ENCODE data around the gene WDR11. TPM values are rescaled to one million over a fixed set of nuclear protein-coding genes. Genes with fewer than 3 reads are reported as not detected.

WDR11 gene
- total and polyA plus RNA-seq, 2 experiments from 2014 or later, result 31.2 to 40.3 TPM

- Histone ChIP-seq H3K27me3 (no peaks in the 10 kb centered on the region), H3K9me3 (ENCODE audit: low read depth) (no peaks in the 10 kb centered on the region), H3K4me3 (no peak overlapping the region), H3K36me3 (no peaks in the 10 kb centered on the region), H3K4me1 (ENCODE audit: low read depth) (peaks cover 9% of the 10 kb centered on the region), H3K27ac (no peak overlapping the region)
- peak; percentile 17 to 52 for DNase-seq (ENCODE audit: low read depth in 1 of 2, low spot score in 1 of 2)
- peak; percentile 38 for TF ChIP-seq CTCF (IDR thresholded peaks at IDR 0.05; ENCODE audit: low read depth, low read length)
These were observed 26.3 kb upstream of the WDR11 start for GRCh38 chr10:120824881-120825309.

- no peaks in the 10 kb centered on the region for H3K27me3 ChIP-seq
- peaks cover 9% of the 10 kb centered on the region for H3K4me1 ChIP-seq (ENCODE audit: low read depth)
- no peak for DNase-seq (ENCODE audit: low read depth in 1 of 2, low spot score in 1 of 2)
- no peaks in the 10 kb centered on the region for H3K36me3 ChIP-seq
- no peak overlapping the region for H3K4me3 ChIP-seq
- no peak for TF ChIP-seq CTCF (IDR thresholded peaks at IDR 0.05; ENCODE audit: low read depth, low read length)
- H3K9me3 ChIP-seq (ENCODE audit: low read depth), result no peaks in the 10 kb centered on the region
- no peak overlapping the region for H3K27ac ChIP-seq
These were observed 25.0 kb upstream of the WDR11 start for GRCh38 chr10:120825878-120826769.

- no peak for TF ChIP-seq CTCF (IDR thresholded peaks at IDR 0.05; ENCODE audit: low read depth, low read length)
- H3K4me3 ChIP-seq, result no peak overlapping the region
- no peak for DNase-seq (ENCODE audit: low read depth in 1 of 2, low spot score in 1 of 2)
- H3K27ac ChIP-seq, result no peak overlapping the region
- H3K4me1 ChIP-seq (ENCODE audit: low read depth), result peaks cover 9% of the 10 kb centered on the region
- no peaks in the 10 kb centered on the region for H3K36me3 ChIP-seq
- no peaks in the 10 kb centered on the region for H3K9me3 ChIP-seq (ENCODE audit: low read depth)
- H3K27me3 ChIP-seq, result no peaks in the 10 kb centered on the region
These were observed 23.8 kb upstream of the WDR11 start for GRCh38 chr10:120827251-120827875.

- Histone ChIP-seq H3K27me3 (no peaks in the 10 kb centered on the region), H3K27ac (no peak overlapping the region), H3K4me3 (no peak overlapping the region), H3K4me1 (ENCODE audit: low read depth) (no peaks in the 10 kb centered on the region), H3K9me3 (ENCODE audit: low read depth) (no peaks in the 10 kb centered on the region), H3K36me3 (no peaks in the 10 kb centered on the region)
- no peak for TF ChIP-seq CTCF (IDR thresholded peaks at IDR 0.05; ENCODE audit: low read depth, low read length)
- no peak for DNase-seq (ENCODE audit: low read depth in 1 of 2, low spot score in 1 of 2)
These were observed 22.3 kb upstream of the WDR11 start for GRCh38 chr10:120828763-120829319.

GRCh38 chr10:120832106-120832505 lies 19.1 kb upstream of the WDR11 start:
- no peak overlapping the region for H3K4me3 ChIP-seq
- DNase-seq (ENCODE audit: low read depth in 1 of 2, low spot score in 1 of 2), result no peak
- H3K27me3 ChIP-seq, result no peaks in the 10 kb centered on the region
- TF ChIP-seq CTCF (IDR thresholded peaks at IDR 0.05; ENCODE audit: low read depth, low read length), result no peak
- H3K4me1 ChIP-seq (ENCODE audit: low read depth), result no peaks in the 10 kb centered on the region
- H3K27ac ChIP-seq, result no peak overlapping the region
- H3K36me3 ChIP-seq, result no peaks in the 10 kb centered on the region
- H3K9me3 ChIP-seq (ENCODE audit: low read depth), result no peaks in the 10 kb centered on the region
